Posterior vena cava (tissue), 2 donors: ENCODE results near the gene SPATA33. TPM values are rescaled to one million over a fixed set of nuclear protein-coding genes. Genes with fewer than 3 reads are reported as not detected.
A peak's percentile ranks its signal among the peaks of the same experiment; 100 is the strongest.

Source experiments
- DNase-seq: peaks from one replicate; pipeline ENCODE4 v3.0.0-alpha.2; 2020; ENCODE audit warnings: low spot score
- intact Hi-C, 2 donors: fragments of 100-400 bp; cut with DNase I; formaldehyde crosslinking; loops; one replicate each; pipeline versions ENCODE4 v1.14.1 to v1.14.2; 2022 to 2023
- total RNA-seq, 2 donors: library from RNA; stranded (reverse); fragmentation: NEBNext Ultra II Directional; extraction: Animal tissue kit (Norgen Biotek cat#: 25700); gene quantifications; one replicate each; pipeline ENCODE4 v1.2.1, GENCODE V29; 2021
- donor health status: DM: yes; HTN: yes; CAD: no.
- donor health status: DM: yes; HTN: yes; CAD: no.

SPATA33 gene
- total RNA-seq, 2 donors from 2014 or later, result 5.0 to 5.8 TPM

GRCh38 chr16:89700100-89700648 is 42.5 kb downstream of the SPATA33 start:
- intact Hi-C loops, result loop anchor here in 1 of 2 donors (10.0 kb wide), 1 partner anchor 95 kb away; no protein-coding TSS in a partner anchor
- peak; percentile 99 for DNase-seq

GRCh38 chr16:89700649-89701424 is 43.2 kb downstream of the SPATA33 start:
- DNase-seq, result no peak

DNA sequence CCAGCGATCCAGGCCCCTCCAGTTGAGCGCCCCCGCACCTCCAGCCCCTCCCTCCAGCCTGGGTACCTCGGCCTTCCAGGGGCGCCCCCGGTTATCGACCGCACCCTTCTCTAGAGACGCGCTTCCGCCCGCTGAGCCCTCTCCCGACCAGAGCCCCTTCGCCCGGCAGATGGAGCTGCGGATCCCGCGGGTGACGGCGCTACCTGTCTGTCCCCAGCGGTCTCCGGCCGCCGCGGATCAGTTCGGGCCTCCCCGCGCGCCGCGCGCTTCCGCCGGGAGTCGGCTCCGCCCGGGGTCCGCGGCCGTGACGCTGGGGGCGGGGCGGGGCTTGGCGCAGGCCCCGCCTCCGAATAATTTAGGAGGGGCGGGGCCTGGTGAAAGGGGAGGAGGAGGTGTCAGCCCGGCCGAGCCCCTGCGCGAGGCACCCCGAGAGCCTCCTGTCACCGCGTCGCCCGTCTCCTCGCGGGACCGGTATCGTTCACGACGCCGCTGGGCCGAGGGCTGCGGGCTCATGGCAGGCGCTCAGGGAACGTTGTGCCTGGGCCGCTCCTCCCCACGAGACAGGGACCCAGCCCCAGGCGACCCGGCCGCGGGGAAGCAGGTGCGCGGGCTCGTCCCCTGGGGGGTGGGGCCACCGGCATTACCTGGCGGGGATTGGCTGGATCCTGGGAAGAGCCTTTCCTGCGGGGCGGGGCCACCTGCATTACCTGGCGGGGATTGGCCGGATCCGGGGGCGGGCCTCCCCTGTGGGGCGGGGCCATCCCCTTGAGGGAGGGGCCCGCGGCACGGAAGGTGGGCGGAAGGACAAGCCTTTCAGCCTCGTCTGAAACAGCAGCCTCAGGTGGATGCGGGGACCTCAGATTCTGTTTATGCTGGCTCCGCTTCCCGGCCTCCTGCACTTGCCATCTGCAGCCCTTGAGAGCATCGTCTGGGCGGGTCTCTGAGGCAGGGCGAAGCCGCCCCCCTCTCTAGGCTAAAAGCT is 44.1 kb downstream of the SPATA33 start, which contains the start of gene SPATA2L:
TSS of gene SPATA2L (minus strand) at position 281 of the 982 bp plus-strand sequence. CDS start 473 bp downstream, outside the sequence.
- intact Hi-C loops, result loop anchor here in 1 of 2 donors (10.0 kb wide), 1 partner anchor 93 kb away; no protein-coding TSS in a partner anchor
- peak; percentile 96 for DNase-seq

More at GRCh38 chr16:89700649-89701424, 43.2 kb downstream of the SPATA33 start:
- intact Hi-C loops, result loop anchor here in 1 of 2 donors (10.0 kb wide), 1 partner anchor 94 kb away; no protein-coding TSS in a partner anchor

- intact Hi-C loops, result loop anchor here in 1 of 2 donors (10.0 kb wide), 1 partner anchor 91 kb away; no protein-coding TSS in a partner anchor
- no peak for DNase-seq
These were observed 46.6 kb downstream of the SPATA33 start for GRCh38 chr16:89704281-89704680.

- intact Hi-C loops, result loop anchor here (5.0 to 10.0 kb wide), 2 partner anchors 87 to 90 kb away; no protein-coding TSS in a partner anchor
- no peak for DNase-seq
These were observed 47.4 kb downstream of the SPATA33 start for GRCh38 chr16:89705006-89705405.

- DNase-seq, result no peak
- intact Hi-C loops, result loop anchor here (5.0 to 10.0 kb wide), 2 partner anchors 86 to 88 kb away; no protein-coding TSS in a partner anchor
These were observed 49.1 kb downstream of the SPATA33 start for GRCh38 chr16:89706518-89707260.

GRCh38 chr16:89707695-89708094 is 50.1 kb downstream of the SPATA33 start:
- no peak for DNase-seq
- intact Hi-C loops, result loop anchor here (5.0 to 10.0 kb wide), 2 partner anchors 85 to 87 kb away; no protein-coding TSS in a partner anchor

DNA sequence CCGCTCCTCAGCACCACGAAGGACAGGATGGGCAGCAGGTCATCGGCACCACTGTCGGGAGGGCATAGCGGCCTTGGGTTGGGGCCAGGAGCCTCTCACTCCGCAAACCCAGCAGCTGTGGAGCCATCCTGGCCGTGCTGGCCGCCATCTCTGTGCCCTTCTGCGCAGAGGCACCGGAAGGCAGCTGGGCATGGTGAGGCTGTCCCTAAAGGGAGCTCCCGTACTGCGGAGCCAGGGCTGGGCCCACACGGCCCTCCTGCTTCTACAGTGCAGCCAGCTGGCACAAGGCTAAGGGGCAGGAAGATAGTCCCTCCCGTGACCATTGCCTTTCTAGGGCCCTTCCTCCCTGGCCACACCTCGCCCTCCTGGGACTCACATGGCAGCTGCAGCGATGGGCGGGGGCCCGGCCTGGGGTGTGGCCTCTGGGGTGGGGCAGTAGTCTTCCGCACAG is 50.9 kb downstream of the SPATA33 start:
- DNase-seq, result no peak
- intact Hi-C loops, result loop anchor here (5.0 to 10.0 kb wide), 2 partner anchors 84 to 86 kb away; no protein-coding TSS in a partner anchor

GRCh38 chr16:89709166-89709565 is 51.5 kb downstream of the SPATA33 start:
- intact Hi-C loops, result loop anchor here (5.0 to 10.0 kb wide), 2 partner anchors 83 to 86 kb away; no protein-coding TSS in a partner anchor
- DNase-seq, result no peak

DNA sequence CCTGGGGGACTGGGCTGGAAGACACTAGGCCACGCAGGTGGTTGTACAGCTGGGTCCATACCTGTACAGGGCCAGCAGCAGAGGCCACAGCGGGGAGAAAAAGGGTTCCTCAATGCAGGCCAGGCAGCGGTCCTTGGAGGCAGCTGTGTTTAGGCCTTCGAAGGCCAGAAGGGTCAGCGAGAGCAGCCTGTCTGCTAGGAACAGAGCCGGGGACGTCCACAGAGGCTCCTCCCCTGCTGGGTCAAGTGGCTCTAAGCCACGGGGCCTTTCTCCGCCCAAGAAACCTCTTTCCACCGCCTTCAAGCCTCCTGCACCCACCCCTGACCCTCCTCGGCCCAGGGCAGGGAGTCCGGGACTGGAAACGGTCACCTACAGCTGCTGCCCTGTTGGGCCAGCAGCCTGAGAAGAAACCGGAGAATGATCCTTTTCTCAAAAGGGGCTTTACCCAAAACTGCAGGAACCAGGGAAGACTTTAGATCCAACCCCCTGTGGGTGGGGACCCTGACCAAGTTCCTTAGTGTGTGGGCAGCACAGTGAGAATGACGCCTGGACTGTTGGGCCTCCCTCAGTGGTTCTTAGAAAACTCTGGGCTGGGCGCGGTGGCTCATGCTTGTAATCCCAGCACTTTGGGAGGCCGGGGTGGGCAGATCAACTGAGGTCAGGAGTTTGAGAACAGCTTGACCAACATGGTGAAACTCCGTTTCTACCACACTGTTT is 52.2 kb downstream of the SPATA33 start:
- intact Hi-C loops, result loop anchor here (5.0 to 10.0 kb wide), 2 partner anchors 82 to 85 kb away; no protein-coding TSS in a partner anchor
- no peak for DNase-seq

DNA sequence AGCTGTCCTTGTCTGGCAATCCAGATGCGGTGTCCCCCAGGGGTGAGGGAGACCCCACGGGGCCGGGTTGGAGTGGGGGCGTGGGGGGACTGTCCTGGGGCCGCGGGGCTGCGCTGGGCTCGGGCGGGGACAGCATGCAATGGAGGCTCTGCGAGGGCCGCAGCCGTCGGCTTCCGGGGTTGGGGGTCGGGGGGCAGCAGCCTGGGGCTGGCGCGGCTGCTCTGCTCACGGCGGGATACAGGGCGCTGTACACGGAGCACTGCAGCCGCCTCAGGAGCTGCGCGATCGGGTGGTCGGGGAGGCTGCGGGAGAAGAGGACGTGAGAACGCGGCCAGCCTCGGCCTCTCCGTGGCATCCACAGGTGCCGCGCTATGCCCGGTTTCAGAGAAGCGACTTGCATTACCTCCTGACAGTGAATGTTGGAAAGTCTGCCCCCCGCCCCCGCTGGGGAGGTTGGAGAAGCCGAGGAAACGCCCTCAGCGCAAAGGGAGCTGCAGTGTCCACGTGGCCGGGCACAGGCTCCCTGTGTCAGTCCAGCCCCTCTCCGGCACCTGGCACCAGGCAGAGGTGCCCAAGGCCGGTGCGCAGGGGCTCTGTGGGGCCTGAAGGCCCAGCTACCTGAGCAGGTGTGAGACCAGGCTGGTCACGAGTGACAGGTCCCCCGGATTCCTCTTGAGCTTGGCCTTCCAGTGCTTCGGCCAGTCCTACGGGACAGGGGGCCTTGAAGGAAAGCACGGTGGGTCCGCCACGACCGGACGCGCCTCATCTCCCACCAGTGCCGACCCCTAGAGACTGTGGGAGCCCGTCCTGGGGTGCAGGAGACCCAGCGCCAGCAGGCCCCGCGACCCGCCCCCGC is 53.3 kb downstream of the SPATA33 start:
- intact Hi-C loops, result no loop called here
- DNase-seq, result peak; percentile 81

DNA sequence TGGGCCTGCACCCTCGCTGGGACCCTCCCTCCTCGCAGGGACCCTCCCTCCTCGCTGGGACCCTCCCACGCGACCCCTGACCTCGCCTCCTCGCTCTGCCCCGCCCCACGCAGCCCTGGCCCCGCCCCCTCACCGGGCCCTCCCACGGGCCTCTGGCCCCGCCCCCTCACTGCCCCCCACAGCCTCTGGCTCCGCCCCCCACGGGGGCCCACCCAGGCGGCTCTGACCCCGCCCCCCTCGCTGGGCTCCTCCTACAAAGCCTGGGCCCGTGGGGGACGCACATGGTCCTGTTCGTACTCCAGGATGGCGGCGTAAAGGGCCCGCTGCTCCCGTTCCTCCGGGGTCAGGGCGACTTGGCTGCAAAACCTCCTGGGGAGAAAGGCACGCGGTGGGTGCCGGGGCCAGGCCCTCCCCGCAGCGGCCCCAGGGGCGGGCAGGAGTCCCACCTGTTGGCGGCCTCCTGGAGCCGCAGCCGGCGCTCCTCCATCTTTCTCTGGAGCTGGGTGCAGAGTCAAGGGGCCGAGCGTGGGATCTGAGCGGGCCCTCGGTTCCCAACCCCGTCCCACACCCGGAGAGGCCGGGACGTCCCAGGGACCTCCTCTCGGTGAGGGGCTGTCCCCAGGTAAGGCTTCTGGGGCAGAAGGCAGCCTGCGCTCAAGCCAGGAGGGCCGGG is 54.1 kb downstream of the SPATA33 start:
- DNase-seq, result no peak
- intact Hi-C loops, result no loop called here

DNA sequence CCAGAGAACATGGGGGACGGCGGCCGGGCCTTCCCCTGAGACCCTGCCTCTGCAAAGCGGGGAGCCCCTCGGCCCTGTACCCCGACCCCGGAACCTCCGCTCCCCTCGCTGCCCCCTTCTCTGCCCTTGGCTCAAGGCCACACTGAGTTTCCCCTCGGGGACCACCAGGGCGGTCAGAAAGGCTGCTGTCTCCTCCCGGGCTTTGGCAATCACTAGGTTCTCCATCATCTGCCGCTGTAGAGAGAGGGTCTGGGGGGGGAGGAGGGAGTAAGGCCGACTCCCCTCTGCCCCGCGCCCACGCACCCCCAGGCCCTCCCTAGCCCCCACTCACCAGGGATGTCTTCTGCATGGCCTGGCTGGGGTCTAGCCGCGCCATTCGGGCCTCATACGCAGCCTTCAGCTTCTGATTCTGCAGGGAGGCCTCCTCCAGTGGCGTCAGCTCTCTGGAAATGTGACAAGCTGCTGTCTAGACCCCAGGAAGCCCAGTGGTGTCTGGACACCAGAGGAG is 54.7 kb downstream of the SPATA33 start:
- DNase-seq, result no peak
- intact Hi-C loops, result no loop called here

DNA sequence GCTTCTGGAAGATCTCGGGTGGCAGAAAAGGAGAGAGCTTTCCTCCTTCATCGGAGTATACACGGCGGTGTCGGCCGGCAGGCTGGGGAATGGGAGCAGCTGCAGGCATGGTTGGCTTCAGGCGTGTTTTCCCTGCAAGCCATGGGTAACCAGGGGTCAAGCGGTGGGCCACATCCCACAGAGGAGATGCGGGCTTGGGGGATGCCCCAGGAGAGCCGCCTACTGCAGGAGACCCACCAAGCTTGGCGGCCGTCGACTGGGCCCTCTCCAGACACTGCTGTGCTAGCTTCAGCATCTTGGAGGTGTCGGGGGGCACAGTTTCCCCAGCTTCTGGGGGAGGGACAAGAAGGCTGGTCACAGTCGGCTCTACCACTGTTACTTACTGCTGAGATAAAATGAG is 58.9 kb downstream of the SPATA33 start:
- DNase-seq, result no peak
- intact Hi-C loops, result no loop called here

GRCh38 chr16:89716916-89717687 is 59.5 kb downstream of the SPATA33 start:
- DNase-seq, result no peak

More at GRCh38 chr16:89716916-89717687, 59.5 kb downstream of the SPATA33 start:
- intact Hi-C loops, result no loop called here
